HFFc6 (cell line): ENCODE results near the gene PLA2G4E. TPM values are rescaled to one million over a fixed set of nuclear protein-coding genes. Genes with fewer than 3 reads are reported as not detected.

Experiments used
- DNase-seq: peaks from one replicate; pipeline ENCODE4 v3.0.0-alpha.2; 2018
- H3K27ac Mint-ChIP-seq: 2 replicates; pipeline ENCODE4 v1.8.0; 2020; ENCODE audit warnings: mild to moderate bottlenecking, mixed read lengths
- H3K27me3 Mint-ChIP-seq: 2 replicates; pipeline ENCODE4 v1.8.0; 2021; ENCODE audit warnings: mild to moderate bottlenecking, moderate library complexity, mixed read lengths; ENCODE audit not compliant: insufficient read depth
- H3K36me3 Mint-ChIP-seq: 2 replicates; pipeline ENCODE4 v1.8.0; 2021; ENCODE audit warnings: low read depth, mixed read lengths
- H3K4me1 Mint-ChIP-seq: 2 replicates; pipeline ENCODE4 v1.8.0; 2020; ENCODE audit warnings: low read depth, mixed read lengths
- H3K4me3 Mint-ChIP-seq: 2 replicates; pipeline ENCODE4 v1.8.0; 2020; ENCODE audit warnings: mild to moderate bottlenecking, moderate library complexity, mixed read lengths
- H3K9me3 Mint-ChIP-seq: 2 replicates; pipeline ENCODE4 v1.8.0; 2020; ENCODE audit warnings: mild to moderate bottlenecking, mixed read lengths
- total RNA-seq, 6 experiments: library from RNA; stranded (reverse); fragmentation: NEBNext Ultra II Directional; extraction: Animal tissue kit (Norgen Biotek cat#: 25700); gene quantifications; 2 replicates in 1 of 6; 3 replicates in 5 of 6; pipeline ENCODE4 v1.2.3, GENCODE V29; 2021
- TF ChIP-seq, protein P1 (sequence below): fragments of 200-600 bp; sonication (generic); IDR thresholded peaks from 2 replicates; pipeline ENCODE4 v1.5.0; 2021; ENCODE audit warnings: antibody characterized with exemption, mild to moderate bottlenecking

The PLA2G4E gene
- total RNA-seq, 6 experiments from 2014 or later, result not detected

DNA sequence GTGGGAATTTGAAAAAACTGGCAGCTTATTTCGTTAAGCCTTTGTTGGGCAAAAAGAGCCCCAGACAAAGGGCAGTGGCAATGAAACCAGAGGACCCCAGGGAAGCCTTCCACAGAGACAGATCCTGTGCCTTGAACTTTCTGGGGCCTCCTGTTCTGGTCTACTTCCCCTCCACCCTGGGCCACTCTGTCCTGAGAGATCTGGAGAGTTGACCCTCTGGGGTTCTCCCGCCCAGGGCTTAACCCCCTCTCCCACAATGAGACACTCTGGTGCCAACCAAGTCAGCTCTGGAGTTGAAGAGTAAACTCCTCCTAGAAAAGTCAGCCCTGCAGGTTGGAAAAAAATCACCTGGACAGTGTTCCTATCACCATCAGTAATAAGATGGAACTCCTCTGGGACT, 69.3 kb downstream of the PLA2G4E start:
- H3K9me3 Mint-ChIP-seq, result no peaks in the 10 kb centered on the region
- TF ChIP-seq, protein P1, sequence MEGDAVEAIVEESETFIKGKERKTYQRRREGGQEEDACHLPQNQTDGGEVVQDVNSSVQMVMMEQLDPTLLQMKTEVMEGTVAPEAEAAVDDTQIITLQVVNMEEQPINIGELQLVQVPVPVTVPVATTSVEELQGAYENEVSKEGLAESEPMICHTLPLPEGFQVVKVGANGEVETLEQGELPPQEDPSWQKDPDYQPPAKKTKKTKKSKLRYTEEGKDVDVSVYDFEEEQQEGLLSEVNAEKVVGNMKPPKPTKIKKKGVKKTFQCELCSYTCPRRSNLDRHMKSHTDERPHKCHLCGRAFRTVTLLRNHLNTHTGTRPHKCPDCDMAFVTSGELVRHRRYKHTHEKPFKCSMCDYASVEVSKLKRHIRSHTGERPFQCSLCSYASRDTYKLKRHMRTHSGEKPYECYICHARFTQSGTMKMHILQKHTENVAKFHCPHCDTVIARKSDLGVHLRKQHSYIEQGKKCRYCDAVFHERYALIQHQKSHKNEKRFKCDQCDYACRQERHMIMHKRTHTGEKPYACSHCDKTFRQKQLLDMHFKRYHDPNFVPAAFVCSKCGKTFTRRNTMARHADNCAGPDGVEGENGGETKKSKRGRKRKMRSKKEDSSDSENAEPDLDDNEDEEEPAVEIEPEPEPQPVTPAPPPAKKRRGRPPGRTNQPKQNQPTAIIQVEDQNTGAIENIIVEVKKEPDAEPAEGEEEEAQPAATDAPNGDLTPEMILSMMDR, result no peak
- H3K36me3 Mint-ChIP-seq, result peaks cover 5% of the 10 kb centered on the region
- no peak overlapping the region for H3K27ac Mint-ChIP-seq
- H3K27me3 Mint-ChIP-seq, result no peaks in the 10 kb centered on the region
- peaks cover 40% of the 10 kb centered on the region for H3K4me1 Mint-ChIP-seq
- no peak overlapping the region for H3K4me3 Mint-ChIP-seq
- DNase-seq, result no peak

DNA sequence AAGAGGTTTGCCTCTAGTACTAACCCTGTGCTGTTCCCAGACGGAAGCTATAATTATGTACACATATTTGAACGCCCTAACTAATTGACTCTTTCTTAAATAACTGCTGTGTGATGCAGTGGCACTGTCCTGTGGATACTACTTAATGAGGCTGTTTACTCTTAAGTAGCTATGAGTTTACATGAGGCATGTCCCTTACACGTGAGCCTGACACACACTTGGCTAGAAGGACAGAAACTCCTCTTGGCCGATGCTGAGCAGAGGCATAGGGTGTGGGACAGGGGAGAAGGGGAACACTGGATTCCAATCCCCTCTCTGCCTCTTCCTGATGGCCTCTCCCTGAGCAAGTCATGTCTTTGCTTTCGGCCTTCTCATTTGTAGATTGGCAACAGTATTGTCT, 70.4 kb downstream of the PLA2G4E start:
- Mint-ChIP-seq H3K9me3 (no peaks in the 10 kb centered on the region), H3K27me3 (no peaks in the 10 kb centered on the region), H3K27ac (peak overlapping the region; percentile 52), H3K36me3 (peaks cover 5% of the 10 kb centered on the region), H3K4me3 (no peak overlapping the region), H3K4me1 (peaks cover 40% of the 10 kb centered on the region)
- DNase-seq, result no peak
- TF ChIP-seq, protein P1, result no peak

DNA sequence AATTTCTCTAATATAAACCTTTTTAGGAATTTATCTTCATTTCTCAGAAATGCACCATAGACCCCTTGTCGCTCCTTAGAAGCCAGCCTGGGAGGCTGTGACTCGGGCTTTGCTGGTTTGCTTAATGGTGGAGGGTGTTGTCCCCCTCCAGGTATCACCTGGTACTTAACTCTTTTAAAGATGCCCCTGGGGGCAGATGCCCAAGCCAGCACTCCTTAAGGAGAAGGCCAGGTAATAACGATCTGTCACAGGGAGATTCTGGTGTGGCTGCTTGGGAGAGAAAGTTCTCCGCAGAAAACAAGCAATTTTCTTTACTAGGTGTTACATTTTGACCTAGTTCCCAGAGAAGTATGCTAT, 70.7 kb downstream of the PLA2G4E start:
- Mint-ChIP-seq H3K4me3 (no peak overlapping the region), H3K9me3 (no peaks in the 10 kb centered on the region), H3K4me1 (peaks cover 43% of the 10 kb centered on the region), H3K27me3 (no peaks in the 10 kb centered on the region), H3K36me3 (peaks cover 5% of the 10 kb centered on the region), H3K27ac (no peak overlapping the region)
- TF ChIP-seq, protein P1, result no peak
- no peak for DNase-seq

DNA sequence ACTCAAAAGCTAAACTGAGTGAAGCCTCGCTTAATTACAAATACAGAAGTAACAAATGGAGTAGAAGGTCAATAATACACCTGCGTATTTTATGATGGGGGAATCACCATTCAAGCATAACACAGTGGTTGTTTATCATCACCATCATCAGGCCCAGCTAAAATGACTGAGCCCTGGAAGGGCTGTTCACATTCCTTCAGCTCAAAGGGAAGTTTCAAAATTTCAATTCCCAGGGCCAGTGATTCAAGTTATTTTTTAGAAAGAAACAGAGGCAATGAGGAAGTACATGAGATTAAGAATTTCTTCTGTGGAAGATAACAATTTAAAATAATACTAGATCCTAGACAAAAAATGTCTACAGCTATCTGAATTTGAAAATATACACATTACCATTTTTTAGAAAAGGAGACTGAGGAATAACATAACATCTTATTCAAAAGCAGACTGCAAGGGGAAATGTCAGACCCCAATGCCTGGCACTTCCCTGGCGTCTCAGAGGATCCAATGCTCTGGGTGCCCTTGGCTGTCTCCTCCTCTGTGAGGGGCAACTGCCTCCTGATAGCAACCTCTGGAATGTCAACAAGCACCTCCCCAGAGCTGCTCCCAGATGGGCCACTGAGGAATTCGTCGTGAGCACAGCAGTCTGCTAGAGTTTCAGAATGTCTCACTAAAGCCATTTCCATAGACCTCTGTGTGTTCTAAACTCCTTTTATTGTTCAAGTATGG, 71.3 kb downstream of the PLA2G4E start:
- peaks cover 48% of the 10 kb centered on the region for H3K4me1 Mint-ChIP-seq
- H3K36me3 Mint-ChIP-seq, result peaks cover 5% of the 10 kb centered on the region
- peak overlapping the region; percentile 65 for H3K27ac Mint-ChIP-seq
- no peak overlapping the region for H3K4me3 Mint-ChIP-seq
- DNase-seq, result no peak
- no peaks in the 10 kb centered on the region for H3K9me3 Mint-ChIP-seq
- TF ChIP-seq, protein P1, result no peak
- no peaks in the 10 kb centered on the region for H3K27me3 Mint-ChIP-seq

DNA sequence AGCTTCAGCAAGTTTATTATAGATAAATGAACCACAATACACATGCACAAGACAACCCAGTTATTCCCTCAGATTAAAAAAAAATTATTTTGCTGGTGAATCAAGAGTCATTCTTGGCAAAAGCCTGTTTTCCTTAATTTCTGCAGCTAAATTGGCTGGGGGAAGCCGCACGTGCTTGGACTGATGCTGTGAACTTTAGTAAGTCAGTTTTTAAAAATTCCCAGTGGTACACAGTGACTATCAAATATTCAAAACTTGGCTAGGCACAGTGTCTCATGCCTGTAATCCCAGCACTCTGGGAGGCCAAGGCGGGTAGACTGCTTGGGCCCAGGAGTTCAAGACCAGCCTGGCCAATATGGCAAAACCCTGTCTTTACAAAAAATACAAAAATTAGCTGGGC, 72.4 kb downstream of the PLA2G4E start:
- Mint-ChIP-seq H3K27ac (no peak overlapping the region), H3K4me1 (peaks cover 59% of the 10 kb centered on the region), H3K36me3 (peaks cover 5% of the 10 kb centered on the region), H3K9me3 (no peaks in the 10 kb centered on the region), H3K27me3 (no peaks in the 10 kb centered on the region), H3K4me3 (no peak overlapping the region)
- DNase-seq, result no peak
- TF ChIP-seq, protein P1, result no peak

DNA sequence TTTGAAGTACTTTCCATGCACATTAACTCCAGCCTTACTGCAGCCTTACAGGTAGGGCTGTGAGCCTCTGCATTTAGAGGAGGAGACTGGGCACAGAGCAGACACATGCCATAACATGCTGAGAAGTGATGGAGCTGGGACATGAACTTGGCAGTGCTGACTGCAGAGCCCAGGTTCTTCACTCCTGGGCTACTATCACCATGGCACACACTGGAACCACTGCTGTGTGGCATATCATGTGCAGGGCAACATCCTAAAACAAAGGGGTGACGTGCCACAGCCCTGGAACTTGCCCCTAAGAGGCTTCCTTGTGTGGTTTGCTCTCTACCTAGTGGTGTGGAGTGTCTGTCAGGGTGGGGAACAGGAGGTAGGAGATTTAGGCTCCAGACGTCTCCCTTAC, 73.9 kb downstream of the PLA2G4E start:
- no peak overlapping the region for H3K4me3 Mint-ChIP-seq

More for the DNA sequence above, 73.9 kb downstream of the PLA2G4E start:
- TF ChIP-seq, protein P1, result no peak
- Mint-ChIP-seq H3K27ac (no peak overlapping the region), H3K27me3 (no peaks in the 10 kb centered on the region), H3K4me1 (peaks cover 74% of the 10 kb centered on the region), H3K36me3 (peaks cover 7% of the 10 kb centered on the region), H3K9me3 (no peaks in the 10 kb centered on the region)
- DNase-seq, result no peak
